ENCODE results near the gene SUCNR1. TPM values are rescaled to one million over a fixed set of nuclear protein-coding genes. Genes with fewer than 3 reads are reported as not detected.

The SUCNR1 gene
- total and polyA plus RNA-seq, 2 of the 4 experiments (the other 2 are of a cell fraction), result not detected

- H3K4me1 ChIP-seq (ENCODE audit: control insufficient read depth, insufficient read depth, low read length), result no peaks in the 10 kb centered on the region
- POLR2A ChIA-PET (ENCODE audit: unreplicated experiment), result no interaction called here
- H2BK120ac ChIP-seq (ENCODE audit: low read depth, low read length), result peak overlapping the region; percentile 68
- H2AFZ ChIP-seq (replicated peaks; ENCODE audit: low read length, poor library complexity), result no peak overlapping the region
- peak overlapping the region; percentile 57 for H2AK9ac ChIP-seq (replicated peaks; ENCODE audit: low read depth, low read length, poor library complexity)
- ATAC-seq (ENCODE audit: low read depth) (no peak), DNase-seq (no peak)
- H3K27me3 ChIP-seq (ENCODE audit: control insufficient read depth, insufficient read depth, low read length), result no peaks in the 10 kb centered on the region
- H3K14ac ChIP-seq (replicated peaks; ENCODE audit: low read depth, low read length), result peak overlapping the region; percentile 79
- no peak overlapping the region for H3K4me2 ChIP-seq (ENCODE audit: low read depth, low read length)
- H2BK15ac ChIP-seq (ENCODE audit: low read depth, low read length), result peak overlapping the region; percentile 76; the same call in 1 of the 3 replicates
- no peaks in the 10 kb centered on the region for H4K20me1 ChIP-seq (ENCODE audit: insufficient read depth, low read length)
- CTCF ChIA-PET, result no interaction called here
- H3K23ac ChIP-seq (ENCODE audit: low read depth, low read length), result no peak overlapping the region
- no CpG with 5 or more reads among the region's 6 CpGs for WGBS, 2 experiments (ENCODE audit: extremely low coverage in 2 of 2, insufficient read length in 1 of 2)
- no peak overlapping the region for H3K27ac ChIP-seq (ENCODE audit: insufficient read depth, low read length)
- in situ Hi-C loops (cut with MboI; ENCODE audit: low sequenced_read_pairs) (no loop called here), dilution Hi-C loops (cut with HindIII; ENCODE audit: low sequenced_read_pairs, unreplicated experiment) (no loop called here), intact Hi-C loops (cut with micrococcal nuclease) (no loop called here)
- peak overlapping the region; percentile 84 for H2BK20ac ChIP-seq (ENCODE audit: low read depth, low read length)
- H3K18ac ChIP-seq (ENCODE audit: low read depth, low read length), result peak overlapping the region; percentile 0; the same call in 1 of the 2 replicates
- H3K4me3 ChIP-seq (ENCODE audit: insufficient read depth, low read depth, low read length), result no peak overlapping the region
- peak overlapping the region; percentile 86 for H2AK5ac ChIP-seq (ENCODE audit: low read depth, low read length)
- no peak overlapping the region for H3K9ac ChIP-seq (ENCODE audit: low read depth, low read length)
- no peak overlapping the region for H4K5ac ChIP-seq (ENCODE audit: low read depth, low read length)
- H3K9me3 ChIP-seq (ENCODE audit: control insufficient read depth, insufficient read depth, low read length), result no peaks in the 10 kb centered on the region
- H4K91ac ChIP-seq (ENCODE audit: insufficient read depth, low read depth, low read length), result peak overlapping the region; percentile 58
- BruUV-seq (replicated peaks), result no TSS peak
- peak overlapping the region; percentile 42 to 49; a peak in 3 of 4 replicates for H4K8ac ChIP-seq (ENCODE audit: low read depth in 2 of 2, low read length in 2 of 2)
- H3K79me1 ChIP-seq (ENCODE audit: low read depth in 1 of 2, low read length in 2 of 2), result no peaks in the 10 kb centered on the region
- H3K4ac ChIP-seq (ENCODE audit: low read depth, low read length), result peak overlapping the region; percentile 66
- H3K36me3 ChIP-seq (ENCODE audit: control insufficient read depth, insufficient read depth, low read length), result no peaks in the 10 kb centered on the region
- no peak overlapping the region for H2BK5ac ChIP-seq (ENCODE audit: low read depth, low read length, poor library complexity, severe bottlenecking)
- no peak overlapping the region for H3K56ac ChIP-seq (ENCODE audit: extremely low read depth, insufficient read depth, low read length)
- peaks cover 5% of the 10 kb centered on the region for H3K9me1 ChIP-seq (ENCODE audit: insufficient read depth, low read length)
- no peak for TF ChIP-seq MAZ (IDR thresholded peaks at IDR 0.05; ENCODE audit: borderline replicate concordance, low read depth, low read length)
- no peak for TF ChIP-seq RCOR1 (IDR thresholded peaks at IDR 0.05; ENCODE audit: insufficient replicate concordance, low read length)
- no peak for TF ChIP-seq CEBPB (IDR thresholded peaks at IDR 0.05; ENCODE audit: low read depth, low read length)
- no peak for TF ChIP-seq SMC3 (IDR thresholded peaks at IDR 0.05; ENCODE audit: low read depth, low read length)
- no peak for TF ChIP-seq MXI1 (IDR thresholded peaks at IDR 0.05; ENCODE audit: borderline replicate concordance, low read depth, low read length)
- no peak for TF ChIP-seq ELK1 (IDR thresholded peaks at IDR 0.05; ENCODE audit: borderline replicate concordance, low read depth, low read length)
- TF ChIP-seq RAD21 (IDR thresholded peaks at IDR 0.05; ENCODE audit: low read length), result no peak
- no peak for TF ChIP-seq CHD1 (IDR thresholded peaks at IDR 0.05; ENCODE audit: low read depth, low read length)
- no peak for TF ChIP-seq BHLHE40 (IDR thresholded peaks at IDR 0.05; ENCODE audit: low read depth, low read length)
- TF ChIP-seq RFX5 (IDR thresholded peaks at IDR 0.05; ENCODE audit: low read depth, low read length), result no peak
Measured at GRCh38 chr3:151881137-151881536, 7.7 kb downstream of the SUCNR1 start.

Data from IMR-90 (cell line).